Measurements from ENCODE around the gene CA14.
"Not testable (repeated sequence)": the region's sequence is repeated elsewhere in the genome, so short reads cannot be mapped to it uniquely, and the experiment has no call there.

Gene CA14

GRCh38 chr1:150295476-150295875 lies 37.9 kb downstream of the CA14 start:
- no peak overlapping the region for H3K4me3 ChIP-seq (ENCODE audit: low read length)
- no peaks in the 10 kb centered on the region for H3K36me3 ChIP-seq (ENCODE audit: control insufficient read depth, insufficient read depth, low read length)
- H3K9ac ChIP-seq (ENCODE audit: low read length) = no peak overlapping the region

GRCh38 chr1:150299716-150300115 lies 42.1 kb downstream of the CA14 start:
- Histone ChIP-seq H3K36me3 (ENCODE audit: control insufficient read depth, insufficient read depth, low read length) (no peaks in the 10 kb centered on the region), H3K9ac (ENCODE audit: low read length) (no peak overlapping the region), H3K4me3 (ENCODE audit: low read length) (no peak overlapping the region), H3K4me1 (ENCODE audit: control insufficient read depth, insufficient read depth, low read length) (no peaks in the 10 kb centered on the region), H3K27ac (ENCODE audit: low read depth, low read length) (no peak overlapping the region), H3K27me3 (ENCODE audit: control insufficient read depth, insufficient read depth, low read length) (no peaks in the 10 kb centered on the region)

More at GRCh38 chr1:150295476-150295875, 37.9 kb downstream of the CA14 start:
- Histone ChIP-seq H3K27me3 (ENCODE audit: control insufficient read depth, insufficient read depth, low read length) (no peaks in the 10 kb centered on the region), H3K4me1 (ENCODE audit: control insufficient read depth, insufficient read depth, low read length) (peaks cover 3% of the 10 kb centered on the region), H3K27ac (ENCODE audit: low read depth, low read length) (no peak overlapping the region)

- H3K4me3 ChIP-seq (ENCODE audit: low read length) = no peak overlapping the region
- no peak overlapping the region for H3K9ac ChIP-seq (ENCODE audit: low read length)
- no peaks in the 10 kb centered on the region for H3K4me1 ChIP-seq (ENCODE audit: control insufficient read depth, insufficient read depth, low read length)
- no peaks in the 10 kb centered on the region for H3K27me3 ChIP-seq (ENCODE audit: control insufficient read depth, insufficient read depth, low read length)
- no peaks in the 10 kb centered on the region for H3K36me3 ChIP-seq (ENCODE audit: control insufficient read depth, insufficient read depth, low read length)
- H3K27ac ChIP-seq (ENCODE audit: low read depth, low read length) = no peak overlapping the region
Observed at GRCh38 chr1:150302338-150302737, 44.8 kb downstream of the CA14 start.

GRCh38 chr1:150302902-150303301 lies 45.3 kb downstream of the CA14 start:
- H3K27ac ChIP-seq (ENCODE audit: low read depth, low read length) = no peak overlapping the region
- H3K4me1 ChIP-seq (ENCODE audit: control insufficient read depth, insufficient read depth, low read length) = no peaks in the 10 kb centered on the region
- H3K27me3 ChIP-seq (ENCODE audit: control insufficient read depth, insufficient read depth, low read length) = no peaks in the 10 kb centered on the region
- no peak overlapping the region for H3K4me3 ChIP-seq (ENCODE audit: low read length)
- H3K9ac ChIP-seq (ENCODE audit: low read length) = no peak overlapping the region
- H3K36me3 ChIP-seq (ENCODE audit: control insufficient read depth, insufficient read depth, low read length) = no peaks in the 10 kb centered on the region

- not testable (repeated sequence) for H3K9ac ChIP-seq (ENCODE audit: low read length); H3K36me3 ChIP-seq (ENCODE audit: control insufficient read depth, insufficient read depth, low read length); H3K4me1 ChIP-seq (ENCODE audit: control insufficient read depth, insufficient read depth, low read length); H3K27me3 ChIP-seq (ENCODE audit: control insufficient read depth, insufficient read depth, low read length); H3K4me3 ChIP-seq (ENCODE audit: low read length); H3K27ac ChIP-seq (ENCODE audit: low read depth, low read length)
Observed at GRCh38 chr1:150308585-150308984, 51.0 kb downstream of the CA14 start.

- no peak overlapping the region for H3K4me3 ChIP-seq (ENCODE audit: low read length)
- H3K4me1 ChIP-seq (ENCODE audit: control insufficient read depth, insufficient read depth, low read length) = no peaks in the 10 kb centered on the region
- no peak overlapping the region for H3K27ac ChIP-seq (ENCODE audit: low read depth, low read length)
- H3K27me3 ChIP-seq (ENCODE audit: control insufficient read depth, insufficient read depth, low read length) = no peaks in the 10 kb centered on the region
- H3K9ac ChIP-seq (ENCODE audit: low read length) = no peak overlapping the region
- H3K36me3 ChIP-seq (ENCODE audit: control insufficient read depth, insufficient read depth, low read length) = no peaks in the 10 kb centered on the region
Observed at GRCh38 chr1:150309758-150310508, 52.4 kb downstream of the CA14 start.

- H3K27me3 ChIP-seq (ENCODE audit: control insufficient read depth, insufficient read depth, low read length) = no peaks in the 10 kb centered on the region
- no peaks in the 10 kb centered on the region for H3K36me3 ChIP-seq (ENCODE audit: control insufficient read depth, insufficient read depth, low read length)
- no peak overlapping the region for H3K9ac ChIP-seq (ENCODE audit: low read length)
- no peaks in the 10 kb centered on the region for H3K4me1 ChIP-seq (ENCODE audit: control insufficient read depth, insufficient read depth, low read length)
- H3K4me3 ChIP-seq (ENCODE audit: low read length) = no peak overlapping the region
- no peak overlapping the region for H3K27ac ChIP-seq (ENCODE audit: low read depth, low read length)
Observed at GRCh38 chr1:150311762-150312161, 54.2 kb downstream of the CA14 start.

Measured in rectal smooth muscle tissue (tissue), 1 donor.